B cell (primary cell): ENCODE data around the gene IMMP2L. TPM values are rescaled to one million over a fixed set of nuclear protein-coding genes. Genes with fewer than 3 reads are reported as not detected.

Experiments used
- ATAC-seq: fragments of 200-7000 bp; cut with Tn5 transposase; one replicate; pipeline ENCODE4 v1.10.0; 2021; ENCODE audit warnings: low read depth, mild to moderate bottlenecking, moderate number of reproducible peaks, moderate library complexity
- CTCF ChIA-PET: fragments of 350-600 bp; sonication (Branson Sonifier 250); formaldehyde crosslinking; loops from one replicate; lab custom pipeline; 2021; ENCODE audit warnings: antibody characterized with exemption, inconsistent platforms; lab: Charles Lee
- POLR2A ChIA-PET: fragments of 350-600 bp; sonication (Branson Sonifier 250); formaldehyde crosslinking; loops from one replicate; lab custom pipeline; 2021; ENCODE audit warnings: antibody characterized with exemption; lab: Charles Lee
- DNase-seq: peaks from one replicate; pipeline ENCODE4 v3.0.0; 2013
- H2AFZ ChIP-seq: 2 replicates; pipeline ENCODE4 v1.6.1; 2012; ENCODE audit warnings: mild to moderate bottlenecking, low read depth, low read length; ENCODE audit not compliant: insufficient read depth, poor library complexity, severe bottlenecking
- H3K27ac ChIP-seq, 2 donors: 1 replicate in 1 of 2; 2 replicates in 1 of 2; pipeline ENCODE4 v1.5.1; 2012 to 2013; ENCODE audit warnings: low read length in 2 of 2, mild to moderate bottlenecking in 2 of 2, moderate library complexity in 1 of 2
- H3K27me3 ChIP-seq, 4 experiments: fragments of 200-600 bp in 1 of 4; sonication (generic) in 1 of 4; replicated peaks in 1 of 4; 1 replicate in 2 of 4; 2 replicates in 2 of 4; pipeline versions ENCODE4 v1.6.1 to v1.7.0; 2013 to 2016; ENCODE audit warnings: low read length in 3 of 4, mild to moderate bottlenecking in 2 of 4, mixed read lengths in 1 of 4, moderate library complexity in 1 of 4; ENCODE audit not compliant: insufficient read depth in 4 of 4, control insufficient read depth in 3 of 4; ENCODE audit errors: control extremely low read depth in 1 of 4
- H3K36me3 ChIP-seq, 2 experiments: replicated peaks in 1 of 2; 1 replicate in 1 of 2; 2 replicates in 1 of 2; pipeline versions ENCODE4 v1.6.1 to v1.7.1; 2013; ENCODE audit warnings: low read length in 1 of 2; ENCODE audit not compliant: insufficient read depth in 2 of 2, control insufficient read depth in 1 of 2; ENCODE audit errors: control extremely low read depth in 1 of 2, extremely low read depth in 1 of 2
- H3K4me1 ChIP-seq, 2 donors: fragments of 200-600 bp in 1 of 2; sonication (generic) in 1 of 2; 1 replicate in 1 of 2; 2 replicates in 1 of 2; pipeline versions ENCODE4 v1.5.1 to v1.6.1; 2013 to 2017; ENCODE audit warnings: low read length in 2 of 2; ENCODE audit not compliant: control insufficient read depth in 2 of 2, insufficient read depth in 2 of 2
- H3K4me2 ChIP-seq: replicated peaks from 2 replicates; pipeline ENCODE3; 2012; ENCODE audit warnings: mild to moderate bottlenecking, low read depth, low read length; ENCODE audit not compliant: poor library complexity, severe bottlenecking
- H3K4me3 ChIP-seq, 5 experiments: fragments of 200-600 bp in 1 of 5; sonication (generic) in 1 of 5; 1 replicate in 3 of 5; 2 replicates in 2 of 5; pipeline versions ENCODE4 v1.5.1 to v1.7.0; 2011 to 2016; ENCODE audit warnings: low read length in 4 of 5, mild to moderate bottlenecking in 4 of 5, low read depth in 2 of 5, control low read depth in 1 of 5, moderate library complexity in 1 of 5; ENCODE audit not compliant: insufficient read depth in 1 of 5; ENCODE audit errors: control extremely low read depth in 1 of 5, extremely low read depth in 1 of 5
- H3K79me2 ChIP-seq: fragments of 200-600 bp; sonication (generic); one replicate; pipeline ENCODE4 v1.6.0; 2016; ENCODE audit warnings: low read length; ENCODE audit not compliant: control insufficient read depth, insufficient read depth
- H3K9ac ChIP-seq: fragments of 200-600 bp; sonication (generic); 2 replicates; pipeline ENCODE4 v1.6.1; 2017; ENCODE audit warnings: mild to moderate bottlenecking, low read length, moderate library complexity
- H3K9me3 ChIP-seq, 3 donors: one replicate each; pipeline versions ENCODE4 v1.6.1 to v1.7.1; 2013; ENCODE audit warnings: low read length in 2 of 3; ENCODE audit not compliant: control insufficient read depth in 2 of 3, insufficient read depth in 1 of 3; ENCODE audit errors: control extremely low read depth in 1 of 3
- H4K20me1 ChIP-seq: 2 replicates; pipeline ENCODE4 v1.6.0; 2012; ENCODE audit warnings: mild to moderate bottlenecking, low read length; ENCODE audit not compliant: insufficient read depth, control insufficient read depth, poor library complexity, severe bottlenecking
- H3K27ac Mint-ChIP-seq: one replicate; pipeline ENCODE4 v1.8.0; 2021; ENCODE audit warnings: mixed read lengths
- H3K27me3 Mint-ChIP-seq: one replicate; pipeline ENCODE4 v1.8.0; 2021; ENCODE audit warnings: mixed read lengths
- H3K4me1 Mint-ChIP-seq: one replicate; pipeline ENCODE4 v1.8.0; 2021; ENCODE audit warnings: mixed read lengths
- H3K4me3 Mint-ChIP-seq: one replicate; pipeline ENCODE4 v1.8.0; 2021; ENCODE audit warnings: mixed read lengths
- H3K9me3 Mint-ChIP-seq: one replicate; pipeline ENCODE4 v1.8.0; 2022; ENCODE audit warnings: mixed read lengths; ENCODE audit not compliant: insufficient read depth
- CTCF ChIP-seq: fragments of 200-600 bp; IDR thresholded peaks from one replicate; pipeline ENCODE4 v1.8.0; 2022; ENCODE audit warnings: antibody characterized with exemption, mild to moderate bottlenecking
- EZH2 ChIP-seq: IDR thresholded peaks from 2 replicates; pipeline ENCODE4 v1.6.1; 2012; ENCODE audit warnings: borderline replicate concordance, low read depth, mild to moderate bottlenecking, moderate library complexity, low read length; ENCODE audit not compliant: insufficient read depth, poor library complexity, severe bottlenecking
- WGBS: methylation state at CpG from one replicate; pipeline ENCODE4 v1.1.5; 2013; ENCODE audit warnings: missing lambda C conversion rate; ENCODE audit not compliant: insufficient coverage; 5-methylcytosine and 5-hydroxymethylcytosine counted together
- intact Hi-C: fragments of 100-400 bp; cut with micrococcal nuclease; formaldehyde crosslinking; loops from one replicate; pipeline ENCODE4 v1.10.0; 2022
- polyA plus RNA-seq: library from polyadenylated mRNA; depleted of rRNA; stranded (reverse); fragments of >200 nt; gene quantifications from 2 replicates; pipeline ENCODE4 v1.2.3, GENCODE V29; 2012
- total RNA-seq, 2 donors: library from RNA; stranded (reverse); fragments of 120-200 nt in 1 of 2; gene quantifications; 1 replicate in 1 of 2; 2 replicates in 1 of 2; pipeline versions ENCODE4 v1.2.3 to v1.2.4, GENCODE V29; 2013 to 2022

The IMMP2L gene
- total and polyA plus RNA-seq, 2 donors (not counting 1 experiment from before 2014, with no cell fraction given): 3.8 to 34.2 TPM

GRCh38 chr7:111265394-111265793 is 296.9 kb downstream of the IMMP2L start:
- ChIA-PET POLR2A (no interaction called here), CTCF (interaction anchor here (0.7 kb wide), 1 partner anchor 14 kb away, joined by 3 read pairs; no protein-coding TSS in a partner anchor)
- Histone ChIP-seq H3K27me3 (no peaks in the 10 kb centered on the region), H3K27ac (no peak overlapping the region), H3K9ac (no peak overlapping the region), H3K4me3 (no peak overlapping the region), H3K4me2 (no peak overlapping the region), H2AFZ (no peak overlapping the region), H3K9me3 (no peaks in the 10 kb centered on the region), H3K4me1 (no peaks in the 10 kb centered on the region), H4K20me1 (no peaks in the 10 kb centered on the region), H3K36me3 (no peaks in the 10 kb centered on the region), H3K79me2 (no peaks in the 10 kb centered on the region)
- H3K27ac Mint-ChIP-seq: no peak overlapping the region
- no peak for TF ChIP-seq EZH2
- no peak for TF ChIP-seq CTCF
- H3K9me3 Mint-ChIP-seq: no peaks in the 10 kb centered on the region
- H3K27me3 Mint-ChIP-seq: no peaks in the 10 kb centered on the region
- DNase-seq (no peak), ATAC-seq (no peak)
- H3K4me3 Mint-ChIP-seq: no peak overlapping the region
- intact Hi-C loops: no loop called here
- no peaks in the 10 kb centered on the region for H3K4me1 Mint-ChIP-seq

- TF ChIP-seq CTCF (no peak), EZH2 (no peak)
- H3K4me3 Mint-ChIP-seq: no peak overlapping the region
- H3K9me3 ChIP-seq: no peaks in the 10 kb centered on the region
- intact Hi-C loops: no loop called here
- H3K9ac ChIP-seq: no peak overlapping the region
- H3K36me3 ChIP-seq: no peaks in the 10 kb centered on the region
- no peak for ATAC-seq
- H3K4me2 ChIP-seq: no peak overlapping the region
- no CpG with 5 or more reads among the region's 1 CpG for WGBS
- no peak overlapping the region for H3K27ac Mint-ChIP-seq
- ChIA-PET CTCF (interaction anchor here (0.7 kb wide), 1 partner anchor 13 kb away, joined by 3 read pairs; no protein-coding TSS in a partner anchor), POLR2A (no interaction called here)
- H3K4me3 ChIP-seq: no peak overlapping the region
- no peak for DNase-seq
- H3K9me3 Mint-ChIP-seq: no peaks in the 10 kb centered on the region
- H3K27ac ChIP-seq: no peak overlapping the region
- no peaks in the 10 kb centered on the region for H4K20me1 ChIP-seq
- H2AFZ ChIP-seq: no peak overlapping the region
- no peaks in the 10 kb centered on the region for H3K4me1 ChIP-seq
- no peaks in the 10 kb centered on the region for H3K4me1 Mint-ChIP-seq
- no peaks in the 10 kb centered on the region for H3K27me3 Mint-ChIP-seq
- no peaks in the 10 kb centered on the region for H3K79me2 ChIP-seq
- no peaks in the 10 kb centered on the region for H3K27me3 ChIP-seq
Measured at GRCh38 chr7:111264981-111265380, 297.3 kb downstream of the IMMP2L start.
